NCI-H446 treated with DMSO at 0.1 percent for 48 hours (cell line): ENCODE data around the gene TMED4.

Experiments used
- DNase-seq: peaks from one replicate; lab custom pipeline; 2025; lab: John Stamatoyannopoulos, UW

TMED4 gene

DNA sequence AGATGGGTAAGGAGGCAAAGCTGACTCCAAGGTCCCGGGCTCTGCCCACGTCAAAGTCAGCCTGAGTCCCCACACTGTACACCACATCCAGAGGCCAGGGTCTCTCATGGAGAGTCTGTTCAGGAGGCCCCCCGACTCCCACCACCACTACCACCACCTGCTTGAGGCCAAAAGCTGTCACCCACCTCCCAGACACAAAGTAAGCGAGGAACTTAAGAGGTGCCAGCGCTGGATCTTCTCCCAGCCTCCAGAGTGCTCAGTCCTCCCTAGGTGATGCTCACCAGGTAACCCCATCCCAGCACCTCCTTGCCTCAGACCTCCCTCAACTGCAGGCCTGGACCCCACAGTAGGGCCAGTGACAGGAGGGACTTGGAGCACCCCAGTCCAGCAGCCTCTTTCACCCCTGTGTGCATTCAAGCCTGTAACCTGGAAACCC is 41.4 kb downstream of the TMED4 start:
- no peak for DNase-seq

DNA sequence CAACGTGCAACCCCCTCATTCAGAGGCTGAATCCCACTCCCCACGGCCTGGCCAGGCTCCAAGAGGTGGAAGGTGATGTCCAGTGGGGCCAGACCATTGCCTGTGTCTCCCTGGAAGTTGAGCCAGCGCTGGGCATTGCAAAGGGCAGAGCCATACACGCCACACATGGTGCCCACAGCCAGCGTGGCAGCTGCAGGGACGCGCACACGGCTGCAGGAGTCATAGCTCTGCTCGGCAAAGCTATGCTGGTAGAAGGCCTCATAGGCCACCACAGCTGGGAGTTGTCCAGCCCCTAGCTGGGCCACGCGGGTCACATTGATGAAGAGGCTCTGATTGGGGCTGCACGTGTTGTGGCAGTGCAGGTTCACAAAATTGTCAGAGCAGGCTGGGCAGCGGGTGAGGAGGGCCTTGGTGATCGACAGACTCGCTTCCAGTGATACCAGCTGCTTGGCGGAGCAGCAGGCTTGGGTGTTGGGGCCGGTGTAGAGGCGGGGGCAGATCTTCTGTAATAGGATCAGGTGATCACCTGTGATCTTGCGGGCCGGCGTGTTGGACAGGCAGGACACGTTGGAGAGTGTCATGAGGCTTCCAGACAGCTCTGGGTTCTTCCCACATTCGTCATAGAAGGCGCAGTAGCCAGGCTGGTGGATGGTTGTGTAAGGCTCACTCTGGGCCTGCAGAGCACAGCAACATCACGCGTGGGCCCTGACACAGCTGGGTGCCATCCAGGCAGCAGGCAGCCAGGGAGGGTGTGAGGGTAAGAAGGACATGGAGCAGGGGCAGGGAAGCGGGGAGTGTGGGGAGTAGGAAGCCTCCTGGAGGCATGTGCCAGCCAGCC is 42.1 kb downstream of the TMED4 start:
- DNase-seq, result no peak

DNA sequence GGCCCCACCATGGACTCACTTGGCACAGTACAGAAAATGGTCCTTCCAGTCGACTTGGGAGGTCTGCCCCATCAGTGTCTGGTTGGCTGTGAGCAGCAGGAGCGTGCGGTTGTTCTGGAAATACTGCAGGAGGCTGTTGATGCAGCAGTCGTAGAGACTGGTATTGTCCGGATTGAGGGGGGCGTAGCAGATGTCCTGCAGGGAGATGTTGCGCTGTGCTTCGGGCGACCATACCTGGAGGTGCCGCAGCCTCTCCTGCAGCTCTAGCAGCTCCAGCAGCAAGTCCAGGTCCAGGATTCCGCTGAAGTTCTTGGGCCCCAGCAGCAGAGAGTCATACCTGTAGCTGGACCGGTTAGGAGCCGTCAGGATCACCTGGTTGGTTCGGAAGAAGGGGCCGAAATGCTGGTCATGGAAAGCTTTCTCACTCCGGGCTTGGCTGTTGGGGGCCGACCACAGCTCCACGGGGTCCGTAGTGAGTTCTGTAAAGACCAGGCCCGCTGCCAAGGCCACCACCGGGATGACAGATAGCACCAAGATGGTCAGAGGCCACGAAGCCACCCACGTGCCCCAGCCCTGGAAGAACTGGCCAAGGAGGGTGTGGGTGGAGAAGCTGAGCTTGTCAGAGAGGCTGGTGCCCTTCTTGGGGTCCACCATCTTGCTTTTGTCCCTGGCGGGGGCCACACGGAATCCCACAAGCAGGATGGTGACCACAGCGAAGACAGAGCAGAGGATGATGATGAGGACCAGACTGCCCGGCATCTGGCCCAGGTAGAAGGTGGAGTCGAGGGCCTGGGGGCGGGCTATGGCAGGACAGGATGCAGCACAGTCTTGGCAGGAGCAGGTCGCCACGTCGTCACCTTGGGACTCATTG is 43.0 kb downstream of the TMED4 start:
- DNase-seq, result no peak

DNA sequence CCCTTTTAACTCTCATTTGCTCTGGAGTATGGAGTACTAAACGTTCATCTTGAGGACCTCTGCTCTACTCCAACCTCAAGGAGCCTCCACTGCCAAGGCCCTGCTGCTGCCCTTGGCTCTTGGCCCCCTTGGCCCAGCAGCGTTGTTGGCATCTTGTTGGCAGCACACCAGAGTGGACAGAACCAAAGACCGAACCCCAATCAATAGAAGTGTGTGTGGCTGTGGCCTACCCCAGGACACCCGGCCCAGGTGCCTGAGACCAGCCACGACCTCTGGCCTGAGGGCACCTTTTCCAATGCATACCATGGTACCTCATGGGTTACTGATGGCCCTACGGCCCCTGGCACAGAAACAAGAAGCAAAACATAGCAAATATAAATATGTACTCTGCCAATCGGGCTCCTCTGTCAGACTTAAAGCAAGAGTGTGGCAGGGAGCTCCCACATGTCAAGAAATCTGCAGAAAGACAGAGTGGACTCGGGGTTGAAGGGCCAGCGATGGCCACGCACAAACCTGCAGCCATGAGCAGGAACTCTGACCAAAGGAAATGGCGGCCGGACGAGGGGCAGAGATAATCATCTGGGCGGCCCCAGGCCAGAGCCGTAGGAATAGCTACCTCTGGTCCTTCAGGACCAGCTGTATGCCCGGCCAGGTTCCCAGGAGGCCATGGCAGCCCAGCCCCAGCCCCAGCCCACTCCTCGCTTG is 43.8 kb downstream of the TMED4 start:
- no peak for DNase-seq

DNA sequence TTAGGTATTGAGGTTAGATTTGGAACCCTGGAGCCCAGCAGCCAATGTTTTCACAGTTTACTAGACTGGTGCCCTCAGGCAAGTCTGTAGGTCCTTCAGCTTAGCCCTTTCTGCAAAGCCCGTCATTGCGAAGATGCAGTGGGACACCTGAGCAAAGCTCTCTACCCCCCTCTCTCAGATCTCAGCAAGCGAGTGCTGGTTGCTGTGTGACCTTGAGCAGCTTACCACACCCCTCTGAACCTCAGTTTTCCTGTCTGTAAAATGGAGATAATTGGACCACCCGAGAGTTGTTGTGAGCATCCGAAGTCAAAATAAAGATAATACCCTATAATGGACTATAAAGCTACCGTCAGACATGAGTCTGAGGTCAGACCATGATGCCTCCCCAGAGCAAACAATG is 44.6 kb downstream of the TMED4 start:
- no peak for DNase-seq

DNA sequence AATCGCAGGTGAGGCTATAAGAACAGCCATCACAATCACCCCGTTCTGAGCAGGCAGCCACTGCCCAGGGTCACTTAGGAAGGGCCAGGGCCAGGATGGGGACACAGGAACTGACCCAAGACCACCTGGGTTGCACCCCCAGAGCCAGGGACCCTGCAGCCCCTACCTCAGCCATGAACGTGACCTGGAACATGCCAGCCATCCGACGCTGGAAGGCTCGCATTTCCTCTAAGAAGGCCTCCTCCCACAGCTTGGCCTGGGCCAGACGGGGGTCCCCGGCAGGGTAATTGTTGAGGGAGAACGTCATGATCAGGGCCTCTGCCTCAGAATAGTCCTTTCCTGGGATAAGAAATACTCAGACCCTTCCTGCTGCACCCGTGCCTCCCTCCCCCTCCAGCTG is 45.9 kb downstream of the TMED4 start:
- no peak for DNase-seq

DNA sequence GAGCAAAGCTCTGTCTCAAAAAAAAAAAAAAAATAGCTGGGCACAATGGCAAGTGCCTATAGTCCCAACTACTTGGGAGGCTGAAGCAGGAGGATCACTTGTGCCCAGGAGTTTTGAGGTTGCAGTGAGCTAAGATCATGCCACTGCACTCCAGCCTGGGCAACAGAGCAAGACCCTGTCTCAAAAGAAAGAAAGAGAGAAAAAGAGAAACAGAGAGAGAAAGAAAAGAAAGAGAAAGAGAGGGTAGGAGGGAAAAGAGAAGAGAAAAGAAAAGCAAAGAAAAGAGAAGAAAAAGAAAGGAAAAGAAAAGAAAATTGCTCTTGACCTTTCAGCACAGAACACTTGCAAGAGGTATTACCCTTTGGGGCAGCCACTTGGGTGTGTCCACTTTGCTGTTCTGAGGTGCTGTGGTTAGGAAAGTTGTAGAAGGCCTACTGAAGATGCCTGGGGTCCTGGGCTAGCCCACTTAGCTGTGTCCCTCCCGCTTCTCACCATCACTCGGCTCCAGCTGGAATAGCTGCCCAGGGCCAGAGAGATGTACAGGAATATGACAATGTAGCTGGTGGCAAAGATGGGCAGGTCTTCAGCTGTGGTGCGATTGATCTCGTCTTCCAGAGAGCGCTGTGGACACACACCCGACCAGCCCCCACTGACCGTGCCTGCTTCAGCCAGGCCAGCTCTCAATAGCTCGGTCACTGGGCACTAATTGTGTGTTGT is 46.5 kb downstream of the TMED4 start:
- DNase-seq, result no peak

DNA sequence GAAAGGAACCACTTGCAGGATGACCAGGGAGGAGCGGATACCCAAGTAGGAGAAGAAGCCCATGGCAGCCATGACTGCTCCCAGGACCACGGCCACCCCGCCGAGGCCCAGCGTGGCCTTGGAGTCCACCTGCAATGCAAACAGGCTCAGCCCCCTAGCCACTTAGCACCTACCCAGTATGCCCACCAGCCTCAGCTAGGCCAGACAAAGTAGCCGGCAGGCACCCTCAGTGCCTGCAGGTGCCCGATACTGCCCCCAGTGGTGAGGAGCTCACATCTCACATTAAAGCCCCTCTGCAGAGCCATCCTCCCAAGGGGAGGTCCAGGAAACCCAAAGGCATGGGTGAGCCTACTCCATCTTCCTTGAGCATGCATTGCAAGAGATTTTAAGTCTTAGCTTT is 47.5 kb downstream of the TMED4 start:
- no peak for DNase-seq

DNA sequence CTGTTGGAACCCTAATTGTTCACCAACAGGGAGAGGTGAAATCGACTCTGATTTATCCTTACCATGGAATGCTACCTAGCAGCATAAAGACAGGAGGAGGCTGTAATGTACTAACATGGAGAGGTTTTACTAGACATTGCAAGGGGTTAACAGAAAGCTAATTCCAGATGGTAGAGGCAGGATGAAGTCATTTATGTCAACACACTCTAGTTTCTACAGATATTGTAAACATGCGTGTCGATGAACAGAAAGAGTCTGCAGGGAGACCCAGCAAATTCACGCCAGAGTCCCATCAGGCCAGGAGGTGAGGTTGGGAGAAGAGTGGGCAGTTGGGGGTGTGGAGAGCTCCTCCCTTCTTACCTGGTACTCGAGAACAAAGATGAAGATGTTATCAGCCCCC is 47.9 kb downstream of the TMED4 start:
- no peak for DNase-seq

DNA sequence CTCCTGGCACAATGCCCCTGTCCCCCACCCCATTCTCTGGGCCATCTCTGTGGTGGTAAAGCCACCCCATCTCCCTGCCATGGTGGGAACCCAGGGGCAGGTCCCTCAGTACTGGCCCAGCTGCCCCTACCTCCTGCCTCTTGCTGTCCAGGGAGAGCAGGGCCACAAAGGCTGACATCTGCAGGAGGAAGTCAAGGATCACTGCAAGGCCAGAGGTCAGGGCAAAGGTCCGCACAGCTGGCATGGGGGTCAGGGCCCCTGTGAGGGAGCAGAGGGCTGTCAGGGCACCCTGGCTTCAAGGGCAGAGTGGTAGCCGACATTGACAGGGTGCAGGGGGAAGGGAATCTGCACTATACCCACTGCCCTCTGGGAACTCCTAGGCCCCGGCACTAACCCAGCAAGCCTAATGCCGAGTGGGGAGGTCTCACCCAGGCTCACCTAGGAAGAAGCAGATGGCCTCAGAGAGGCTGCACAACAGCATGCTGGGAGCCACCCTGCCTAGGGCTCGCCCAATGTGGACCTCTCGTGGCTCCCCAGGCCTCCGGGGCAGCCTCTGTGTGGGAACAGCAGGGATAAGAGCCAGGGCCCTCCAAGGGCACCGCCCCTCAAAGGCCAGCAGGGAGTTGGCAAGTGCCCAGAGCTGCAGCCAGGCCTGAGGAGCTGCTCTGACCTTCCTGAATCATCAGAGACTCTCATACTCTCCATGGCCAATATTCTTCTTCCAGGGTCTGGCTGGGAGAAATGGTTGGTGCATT is 48.6 kb downstream of the TMED4 start:
- no peak for DNase-seq

DNA sequence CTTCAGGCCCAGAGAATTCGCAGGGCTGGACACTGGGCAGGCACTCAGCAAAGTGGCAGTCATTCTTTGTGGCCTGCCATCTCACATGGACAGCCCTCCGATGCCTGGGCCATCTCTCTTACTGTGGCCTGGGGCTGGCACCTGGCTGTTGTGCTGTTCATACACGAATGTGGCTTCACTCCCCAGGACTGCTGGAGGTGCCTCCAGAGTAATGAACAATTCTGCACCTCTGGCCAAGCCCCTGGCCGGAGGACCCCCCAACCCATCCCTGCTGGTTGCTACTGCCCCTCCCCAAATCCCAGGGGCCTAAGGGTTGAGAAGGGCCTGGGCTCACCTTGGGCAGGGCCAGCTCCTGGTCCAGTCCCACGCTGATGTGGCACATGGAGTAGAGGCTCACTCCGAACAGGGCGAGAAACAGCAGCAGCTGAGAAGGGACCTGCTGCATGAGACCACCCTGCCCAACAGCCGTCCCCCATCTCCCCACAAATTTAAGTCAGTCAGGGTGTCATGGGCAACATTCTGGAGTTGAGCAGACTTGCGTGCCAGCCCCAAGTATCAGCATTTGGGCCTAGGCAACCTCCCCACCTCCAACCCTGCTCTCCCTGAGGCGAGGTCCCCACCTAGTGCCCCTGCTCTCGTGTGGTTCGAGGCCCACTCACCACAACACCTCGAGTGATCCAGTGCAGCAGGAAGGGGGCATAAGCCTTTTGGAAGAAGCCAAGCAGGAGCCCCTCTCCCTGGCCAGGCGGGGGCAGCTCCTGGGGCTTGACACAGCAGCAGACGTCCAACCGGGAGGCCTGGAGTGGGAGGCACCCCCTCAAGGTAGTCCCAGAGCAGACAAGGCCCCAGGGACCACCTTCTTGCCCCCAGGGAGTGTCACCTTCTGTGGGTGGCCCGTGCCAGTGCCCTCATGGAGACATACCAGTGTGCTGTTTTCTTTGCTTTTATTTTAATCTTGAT is 50.3 kb downstream of the TMED4 start:
- no peak for DNase-seq

DNA sequence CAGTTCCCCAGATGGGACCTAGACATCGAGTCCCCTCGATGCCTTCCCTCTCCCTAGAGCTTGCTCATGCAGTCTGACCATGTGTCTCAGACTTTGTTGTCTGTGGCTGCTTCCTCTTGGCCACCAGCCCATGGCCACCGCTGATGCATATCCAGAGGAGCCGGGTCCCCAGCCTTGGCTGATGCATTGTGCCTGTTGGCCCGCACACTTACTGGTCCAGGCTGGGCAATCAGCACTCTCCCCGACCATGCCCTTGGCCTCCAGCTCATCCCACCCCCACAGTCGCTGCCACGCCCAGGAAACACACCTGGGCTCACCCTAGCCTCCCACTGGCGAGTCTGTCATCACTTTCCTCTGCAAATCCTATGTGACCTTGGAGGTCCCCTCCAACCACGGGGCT is 51.0 kb downstream of the TMED4 start:
- no peak for DNase-seq
